HEK293T (cell line): Measurements from ENCODE around the gene RNF144A.

Experiments used
- CTBP1 ChIP-seq: fragments of 450-650 bp; IDR thresholded peaks from 2 replicates; pipeline ENCODE4 v1.6.1; 2016; ENCODE audit warnings: borderline replicate concordance
- FOXM1 ChIP-seq: fragments of 450-650 bp; IDR thresholded peaks from 2 replicates; pipeline ENCODE4 v1.6.1; 2017; ENCODE audit warnings: mild to moderate bottlenecking, borderline replicate concordance
- L3MBTL2 ChIP-seq: fragments of 450-650 bp; conservative IDR thresholded peaks from 2 replicates; pipeline ENCODE4 v1.6.1; 2016; ENCODE audit warnings: mild to moderate bottlenecking
- LEF1 ChIP-seq: fragments of 450-650 bp; IDR thresholded peaks from 2 replicates; pipeline ENCODE4 v1.6.1; 2017; ENCODE audit warnings: mild to moderate bottlenecking, borderline replicate concordance
- NFRKB ChIP-seq: fragments of 450-650 bp; IDR thresholded peaks from 2 replicates; pipeline ENCODE4 v1.6.1; 2016; ENCODE audit warnings: mild to moderate bottlenecking, moderate library complexity
- SP1 ChIP-seq: fragments of 450-650 bp; IDR thresholded peaks from 2 replicates; pipeline ENCODE4 v1.6.1; 2017
- TARDBP ChIP-seq: fragments of 450-650 bp; IDR thresholded peaks from 2 replicates; pipeline ENCODE4 v1.6.1; 2016
- ZNF384 ChIP-seq: fragments of 450-650 bp; IDR thresholded peaks from 2 replicates; pipeline ENCODE4 v1.6.1; 2016
- TF ChIP-seq, protein P1 (sequence below): fragments of 450-650 bp; IDR thresholded peaks from 2 replicates; pipeline ENCODE4 v1.6.1; 2016

DNA sequence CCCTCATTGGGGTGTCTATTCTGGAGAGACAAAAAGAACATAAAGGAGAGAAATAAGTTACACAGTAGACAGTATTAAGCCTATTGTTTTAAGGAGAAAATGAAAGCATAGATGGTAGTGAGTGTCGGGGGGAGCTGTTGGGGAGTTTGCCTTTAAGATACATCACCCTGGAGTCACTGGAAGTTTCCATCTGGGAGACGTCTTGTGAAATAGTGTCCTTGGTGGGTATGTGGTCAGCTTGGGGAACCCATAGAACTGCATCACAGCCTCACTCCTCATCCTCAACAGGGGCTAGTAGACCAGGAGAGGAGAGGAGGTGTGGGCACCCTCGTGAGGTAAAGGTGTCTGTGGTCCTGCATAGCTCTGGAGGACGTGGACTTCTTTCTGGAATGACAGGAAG, 60.6 kb downstream of the RNF144A start:
- TF ChIP-seq CTBP1 (no peak), TARDBP (no peak), ZNF384 (no peak), L3MBTL2 (no peak), NFRKB (no peak), FOXM1 (no peak), LEF1 (no peak), SP1 (no peak)
- TF ChIP-seq, protein P1, sequence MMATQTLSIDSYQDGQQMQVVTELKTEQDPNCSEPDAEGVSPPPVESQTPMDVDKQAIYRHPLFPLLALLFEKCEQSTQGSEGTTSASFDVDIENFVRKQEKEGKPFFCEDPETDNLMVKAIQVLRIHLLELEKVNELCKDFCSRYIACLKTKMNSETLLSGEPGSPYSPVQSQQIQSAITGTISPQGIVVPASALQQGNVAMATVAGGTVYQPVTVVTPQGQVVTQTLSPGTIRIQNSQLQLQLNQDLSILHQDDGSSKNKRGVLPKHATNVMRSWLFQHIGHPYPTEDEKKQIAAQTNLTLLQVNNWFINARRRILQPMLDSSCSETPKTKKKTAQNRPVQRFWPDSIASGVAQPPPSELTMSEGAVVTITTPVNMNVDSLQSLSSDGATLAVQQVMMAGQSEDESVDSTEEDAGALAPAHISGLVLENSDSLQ, result no peak
